OCI-LY1 (cell line): Measurements from ENCODE around the gene LTB4R.

Source experiments
- H2AFZ ChIP-seq: fragments of 200-600 bp; sonication (generic), shearing (Covaris generic); 2 replicates; pipeline ENCODE4 v1.6.0; 2014; ENCODE audit warnings: antibody characterized with exemption, mild to moderate bottlenecking, low read length
- H3F3A ChIP-seq: fragments of 200-600 bp; sonication (generic), shearing (Covaris generic); 2 replicates; pipeline ENCODE4 v1.6.0; 2014; ENCODE audit warnings: mild to moderate bottlenecking, antibody characterized with exemption, low read length, moderate library complexity; ENCODE audit not compliant: insufficient read depth
- H3K27ac ChIP-seq: fragments of 200-600 bp; sonication (generic); 2 replicates; pipeline ENCODE4 v1.5.1; 2014; ENCODE audit warnings: low read length, mixed run types, mild to moderate bottlenecking, low read depth; ENCODE audit not compliant: poor library complexity, severe bottlenecking
- H3K27me3 ChIP-seq: fragments of 200-600 bp; sonication (generic); 2 replicates; pipeline ENCODE4 v1.6.0; 2014; ENCODE audit warnings: antibody characterized with exemption, mild to moderate bottlenecking, low read length, moderate library complexity; ENCODE audit not compliant: insufficient read depth
- H3K36me3 ChIP-seq: fragments of 200-600 bp; sonication (generic); 2 replicates; pipeline ENCODE4 v1.6.1; 2014; ENCODE audit warnings: mild to moderate bottlenecking, antibody characterized with exemption, low read length, moderate library complexity, mixed read lengths; ENCODE audit not compliant: insufficient read depth
- H3K4me1 ChIP-seq: fragments of 200-600 bp; sonication (generic); 2 replicates; pipeline ENCODE4 v1.5.1; 2014; ENCODE audit warnings: mild to moderate bottlenecking, low read length, moderate library complexity; ENCODE audit not compliant: insufficient read depth, severe bottlenecking
- H3K4me2 ChIP-seq: fragments of 200-600 bp; sonication (generic), shearing (Covaris generic); 2 replicates; pipeline ENCODE4 v1.6.1; 2014; ENCODE audit warnings: low read length
- H3K4me3 ChIP-seq: fragments of 200-600 bp; sonication (generic); 2 replicates; pipeline ENCODE4 v1.5.1; 2014; ENCODE audit warnings: low read length, low read depth, mild to moderate bottlenecking, mixed read lengths; ENCODE audit not compliant: poor library complexity, severe bottlenecking
- H3K79me2 ChIP-seq: fragments of 200-600 bp; shearing (Covaris generic); 2 replicates; pipeline ENCODE4 v1.6.1; 2016; ENCODE audit warnings: mixed run types, low read length, mixed read lengths; ENCODE audit not compliant: insufficient read depth
- H3K9ac ChIP-seq: fragments of 200-600 bp; sonication (generic), shearing (Covaris generic); 2 replicates; pipeline ENCODE4 v1.6.1; 2014; ENCODE audit warnings: mild to moderate bottlenecking, low read length, mixed read lengths
- H3K9me2 ChIP-seq: fragments of 200-600 bp; sonication (generic), shearing (Covaris generic); 2 replicates; pipeline ENCODE4 v1.6.1; 2014; ENCODE audit warnings: low read depth, mild to moderate bottlenecking, low read length, mixed read lengths
- H3K9me3 ChIP-seq: fragments of 200-600 bp; shearing (Covaris generic); 2 replicates; pipeline ENCODE4 v1.6.1; 2014; ENCODE audit warnings: low read length, mixed read lengths
- H4K20me1 ChIP-seq: fragments of 200-600 bp; sonication (generic), shearing (Covaris generic); 2 replicates; pipeline ENCODE4 v1.6.0; 2016; ENCODE audit warnings: mild to moderate bottlenecking, low read length; ENCODE audit not compliant: insufficient read depth
- EZH2 ChIP-seq: fragments of 200-600 bp; sonication (generic), shearing (Covaris generic); IDR thresholded peaks from 2 replicates; pipeline ENCODE4 v1.8.0; 2017; ENCODE audit warnings: borderline replicate concordance, mixed run types, mild to moderate bottlenecking, antibody characterized with exemption, low read length, moderate library complexity, mixed read lengths
- TF ChIP-seq, protein P1 (sequence below): fragments of 200-600 bp; sonication (generic), shearing (Covaris generic); IDR thresholded peaks from 2 replicates; pipeline ENCODE4 v1.5.1; 2017; ENCODE audit warnings: mild to moderate bottlenecking, antibody characterized with exemption, low read length, moderate library complexity, mixed read lengths

The LTB4R gene

GRCh38 chr14:24285351-24285750 is 26.0 kb upstream of the LTB4R start:
- no peak overlapping the region for H2AFZ ChIP-seq
- H3K27ac ChIP-seq: no peak overlapping the region
- no peaks in the 10 kb centered on the region for H3K27me3 ChIP-seq
- H4K20me1 ChIP-seq: no peaks in the 10 kb centered on the region
- H3K9me3 ChIP-seq: no peaks in the 10 kb centered on the region
- H3K9me2 ChIP-seq: no peaks in the 10 kb centered on the region
- no peak overlapping the region for H3K4me2 ChIP-seq
- no peak overlapping the region for H3K4me3 ChIP-seq
- no peak overlapping the region for H3K9ac ChIP-seq
- no peaks in the 10 kb centered on the region for H3F3A ChIP-seq
- H3K36me3 ChIP-seq: peaks cover 10% of the 10 kb centered on the region; the same call in 1 of the 2 replicates
- H3K4me1 ChIP-seq: no peaks in the 10 kb centered on the region
- H3K79me2 ChIP-seq: no peaks in the 10 kb centered on the region
- no peak for TF ChIP-seq EZH2
- TF ChIP-seq, protein P1, sequence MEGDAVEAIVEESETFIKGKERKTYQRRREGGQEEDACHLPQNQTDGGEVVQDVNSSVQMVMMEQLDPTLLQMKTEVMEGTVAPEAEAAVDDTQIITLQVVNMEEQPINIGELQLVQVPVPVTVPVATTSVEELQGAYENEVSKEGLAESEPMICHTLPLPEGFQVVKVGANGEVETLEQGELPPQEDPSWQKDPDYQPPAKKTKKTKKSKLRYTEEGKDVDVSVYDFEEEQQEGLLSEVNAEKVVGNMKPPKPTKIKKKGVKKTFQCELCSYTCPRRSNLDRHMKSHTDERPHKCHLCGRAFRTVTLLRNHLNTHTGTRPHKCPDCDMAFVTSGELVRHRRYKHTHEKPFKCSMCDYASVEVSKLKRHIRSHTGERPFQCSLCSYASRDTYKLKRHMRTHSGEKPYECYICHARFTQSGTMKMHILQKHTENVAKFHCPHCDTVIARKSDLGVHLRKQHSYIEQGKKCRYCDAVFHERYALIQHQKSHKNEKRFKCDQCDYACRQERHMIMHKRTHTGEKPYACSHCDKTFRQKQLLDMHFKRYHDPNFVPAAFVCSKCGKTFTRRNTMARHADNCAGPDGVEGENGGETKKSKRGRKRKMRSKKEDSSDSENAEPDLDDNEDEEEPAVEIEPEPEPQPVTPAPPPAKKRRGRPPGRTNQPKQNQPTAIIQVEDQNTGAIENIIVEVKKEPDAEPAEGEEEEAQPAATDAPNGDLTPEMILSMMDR: no peak

DNA sequence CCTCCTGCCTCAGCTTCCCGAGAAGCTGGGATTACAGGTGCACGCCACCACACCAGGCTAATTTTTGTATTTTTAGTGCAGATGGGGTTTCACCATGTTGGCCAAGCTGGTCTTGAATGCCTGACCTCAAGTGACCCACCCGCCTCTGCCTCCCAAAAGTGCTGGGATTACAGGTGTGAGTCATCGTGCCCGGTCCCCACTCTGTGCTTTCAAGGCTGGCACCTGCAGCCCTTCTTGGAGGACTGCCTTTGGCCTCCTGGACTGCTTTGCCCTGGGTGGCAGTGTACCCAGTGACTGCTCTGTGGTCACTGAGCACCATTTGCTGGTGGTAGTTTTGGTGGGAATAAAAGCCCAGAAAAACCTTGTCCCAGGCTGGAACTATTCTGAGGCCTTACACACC is 24.3 kb upstream of the LTB4R start:
- H3K4me1 ChIP-seq: no peaks in the 10 kb centered on the region
- H3K36me3 ChIP-seq: peaks cover 25% of the 10 kb centered on the region
- H3K27me3 ChIP-seq: no peaks in the 10 kb centered on the region
- no peaks in the 10 kb centered on the region for H4K20me1 ChIP-seq
- H3K4me2 ChIP-seq: no peak overlapping the region
- H2AFZ ChIP-seq: no peak overlapping the region
- H3F3A ChIP-seq: no peaks in the 10 kb centered on the region
- no peak overlapping the region for H3K27ac ChIP-seq
- H3K9ac ChIP-seq: no peak overlapping the region
- no peaks in the 10 kb centered on the region for H3K9me2 ChIP-seq
- no peak overlapping the region for H3K4me3 ChIP-seq
- no peaks in the 10 kb centered on the region for H3K79me2 ChIP-seq
- no peak for TF ChIP-seq EZH2
- TF ChIP-seq, protein P1: no peak
- no peaks in the 10 kb centered on the region for H3K9me3 ChIP-seq

DNA sequence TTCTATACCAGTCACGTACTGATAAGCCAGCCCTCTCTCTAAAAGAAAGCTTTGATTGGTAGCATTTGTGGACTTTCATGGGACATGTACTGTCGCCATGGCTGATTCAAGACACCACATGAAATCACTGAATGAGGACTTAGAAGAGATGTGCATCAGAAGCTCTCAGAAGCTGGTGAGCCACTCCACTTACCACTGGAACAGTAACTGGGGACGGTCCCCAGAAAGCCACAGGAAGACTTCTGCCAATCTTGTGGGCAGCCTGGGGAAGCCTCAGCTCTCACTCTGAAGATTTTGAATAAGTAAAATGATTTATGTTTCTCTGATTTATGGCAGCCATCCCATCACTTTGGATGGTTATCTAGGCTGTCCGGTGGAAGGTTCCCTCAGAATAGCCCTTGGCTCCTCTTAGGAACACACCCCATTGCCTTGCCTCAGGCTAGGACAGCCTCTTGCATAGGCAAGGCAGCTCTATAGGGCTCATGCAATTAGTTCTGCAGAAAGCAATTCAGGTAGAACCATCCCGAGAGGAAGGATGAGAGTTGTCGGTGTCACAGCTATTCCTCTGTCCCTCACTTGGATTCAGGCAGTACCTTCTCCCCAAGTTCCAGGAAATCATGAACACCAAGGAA is 21.5 kb upstream of the LTB4R start:
- Histone ChIP-seq H3K27ac (no peak overlapping the region), H3K9me2 (no peaks in the 10 kb centered on the region), H3K9me3 (no peaks in the 10 kb centered on the region)

More for the DNA sequence above, 21.5 kb upstream of the LTB4R start:
- Histone ChIP-seq H3K36me3 (peaks cover 32% of the 10 kb centered on the region), H3F3A (no peaks in the 10 kb centered on the region), H3K4me1 (no peaks in the 10 kb centered on the region), H3K79me2 (no peaks in the 10 kb centered on the region), H3K4me2 (no peak overlapping the region), H3K4me3 (no peak overlapping the region), H3K27me3 (no peaks in the 10 kb centered on the region), H3K9ac (no peak overlapping the region), H2AFZ (no peak overlapping the region), H4K20me1 (no peaks in the 10 kb centered on the region)
- TF ChIP-seq, protein P1: no peak
- TF ChIP-seq EZH2: no peak
